Parathyroid adenoma (tissue), 2 donors: ENCODE data around the gene CD163.
"Not testable (repeated sequence)": the region's sequence is repeated elsewhere in the genome, so short reads cannot be mapped to it uniquely, and the experiment has no call there.

Source experiments
- H2AFZ ChIP-seq: fragments of 300-600 bp; sonication (generic); one replicate; pipeline ENCODE4 v1.7.0; 2017; ENCODE audit warnings: antibody characterized with exemption, mild to moderate bottlenecking
- H3K27ac ChIP-seq: fragments of 300-600 bp; sonication (generic); one replicate; pipeline ENCODE4 v1.7.0; 2017
- H3K27me3 ChIP-seq: fragments of 300-600 bp; sonication (generic); one replicate; pipeline ENCODE4 v1.7.0; 2017; ENCODE audit warnings: low read length; ENCODE audit not compliant: control insufficient read depth, insufficient read depth
- H3K36me3 ChIP-seq: fragments of 300-600 bp; sonication (generic); one replicate; pipeline ENCODE4 v1.7.0; 2017; ENCODE audit warnings: low read length; ENCODE audit not compliant: control insufficient read depth, insufficient read depth
- H3K4me1 ChIP-seq: fragments of 300-600 bp; sonication (generic); one replicate; pipeline ENCODE4 v1.7.0; 2017; ENCODE audit warnings: control low read depth
- H3K4me2 ChIP-seq: fragments of 300-600 bp; sonication (generic); one replicate; pipeline ENCODE4 v1.7.0; 2017; ENCODE audit warnings: low read length
- H3K4me3 ChIP-seq: fragments of 300-600 bp; sonication (generic); one replicate; pipeline ENCODE4 v1.7.0; 2017; ENCODE audit warnings: low read depth, low read length
- H3K79me2 ChIP-seq: fragments of 300-600 bp; sonication (generic); one replicate; pipeline ENCODE4 v1.7.0; 2017; ENCODE audit warnings: control low read depth
- H3K9ac ChIP-seq: fragments of 300-600 bp; sonication (generic); one replicate; pipeline ENCODE4 v1.7.0; 2017; ENCODE audit warnings: mild to moderate bottlenecking
- H3K9me3 ChIP-seq: fragments of 300-600 bp; sonication (generic); one replicate; pipeline ENCODE4 v1.7.0; 2017; ENCODE audit warnings: low read length; ENCODE audit not compliant: control insufficient read depth
- TF ChIP-seq, protein P1 (sequence below): fragments of 300-600 bp; sonication (generic); IDR thresholded peaks from one replicate; pipeline ENCODE4 v1.7.0; 2017; ENCODE audit warnings: antibody characterized with exemption, mild to moderate bottlenecking
- donor health status: primary hyperparathyroidism.

The CD163 gene

DNA sequence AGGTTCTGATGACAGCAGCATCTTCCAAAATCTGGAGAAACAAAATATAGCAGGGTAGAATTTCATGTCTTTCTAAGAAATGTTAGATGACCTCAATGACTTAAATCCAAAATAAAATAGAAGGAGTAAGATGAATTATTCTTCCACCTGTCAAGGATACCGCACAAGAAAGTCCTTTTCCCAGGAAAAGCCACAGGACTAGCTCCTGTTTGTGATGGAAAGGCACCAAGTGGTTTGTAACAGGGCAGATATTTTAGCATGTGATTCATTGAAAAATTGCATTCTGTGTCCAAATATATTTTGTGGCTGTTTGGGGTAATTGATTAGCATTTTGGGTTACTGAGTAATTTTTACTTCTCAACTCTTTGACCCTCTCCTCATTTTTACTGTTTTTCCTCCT is 62.4 kb downstream of the CD163 start:
- Histone ChIP-seq H3K9ac (no peak overlapping the region), H3K4me1 (no peaks in the 10 kb centered on the region), H3K27me3 (no peaks in the 10 kb centered on the region), H3K36me3 (no peaks in the 10 kb centered on the region), H3K27ac (no peak overlapping the region), H3K4me2 (no peak overlapping the region), H2AFZ (no peak overlapping the region), H3K79me2 (no peaks in the 10 kb centered on the region), H3K4me3 (no peak overlapping the region), H3K9me3 (no peaks in the 10 kb centered on the region)
- TF ChIP-seq, protein P1, sequence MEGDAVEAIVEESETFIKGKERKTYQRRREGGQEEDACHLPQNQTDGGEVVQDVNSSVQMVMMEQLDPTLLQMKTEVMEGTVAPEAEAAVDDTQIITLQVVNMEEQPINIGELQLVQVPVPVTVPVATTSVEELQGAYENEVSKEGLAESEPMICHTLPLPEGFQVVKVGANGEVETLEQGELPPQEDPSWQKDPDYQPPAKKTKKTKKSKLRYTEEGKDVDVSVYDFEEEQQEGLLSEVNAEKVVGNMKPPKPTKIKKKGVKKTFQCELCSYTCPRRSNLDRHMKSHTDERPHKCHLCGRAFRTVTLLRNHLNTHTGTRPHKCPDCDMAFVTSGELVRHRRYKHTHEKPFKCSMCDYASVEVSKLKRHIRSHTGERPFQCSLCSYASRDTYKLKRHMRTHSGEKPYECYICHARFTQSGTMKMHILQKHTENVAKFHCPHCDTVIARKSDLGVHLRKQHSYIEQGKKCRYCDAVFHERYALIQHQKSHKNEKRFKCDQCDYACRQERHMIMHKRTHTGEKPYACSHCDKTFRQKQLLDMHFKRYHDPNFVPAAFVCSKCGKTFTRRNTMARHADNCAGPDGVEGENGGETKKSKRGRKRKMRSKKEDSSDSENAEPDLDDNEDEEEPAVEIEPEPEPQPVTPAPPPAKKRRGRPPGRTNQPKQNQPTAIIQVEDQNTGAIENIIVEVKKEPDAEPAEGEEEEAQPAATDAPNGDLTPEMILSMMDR, result no peak

DNA sequence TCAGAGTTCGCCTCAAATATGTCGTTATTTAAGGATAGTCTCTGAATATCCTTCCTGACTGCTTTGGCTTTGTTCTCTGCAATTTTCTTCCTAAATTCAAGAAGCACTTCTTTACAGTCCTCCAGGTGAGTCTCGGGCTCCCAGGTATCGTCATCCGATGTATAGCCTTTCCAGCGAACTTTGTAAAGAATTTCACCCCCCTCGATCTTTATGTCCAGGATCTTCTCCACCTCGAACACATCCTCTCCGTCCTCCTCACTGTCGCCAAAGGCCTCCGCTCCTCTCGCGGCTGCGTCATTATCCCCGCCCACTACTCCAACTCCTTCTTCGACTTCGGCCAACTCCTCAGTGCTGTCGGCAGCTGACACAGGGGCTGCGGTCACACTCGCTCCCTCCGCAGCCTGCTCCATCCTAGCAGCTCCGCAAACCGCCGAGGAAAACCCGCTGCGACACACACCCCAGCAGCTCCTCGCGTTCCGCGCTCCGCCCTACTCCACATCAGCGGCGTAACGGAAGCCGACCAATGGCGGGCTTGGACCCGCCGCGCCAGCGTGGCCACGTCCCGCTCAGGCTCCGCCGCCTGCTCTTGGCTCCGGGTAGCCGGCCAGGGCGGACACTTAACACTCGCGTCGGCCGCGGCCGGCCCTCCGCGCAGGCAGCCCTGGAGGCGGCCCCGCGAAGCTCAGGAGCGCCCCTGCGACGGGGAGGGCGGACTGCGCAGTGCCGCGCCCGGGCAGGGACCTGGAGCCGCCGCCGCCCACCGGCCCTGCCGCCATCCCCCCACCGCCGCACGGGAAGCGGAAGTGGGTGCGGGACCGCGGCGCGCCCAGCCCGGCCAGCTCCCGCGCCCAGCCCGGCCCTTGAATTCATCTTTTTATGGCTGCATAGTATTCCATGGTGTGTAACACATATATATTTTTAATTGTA is 63.7 kb downstream of the CD163 start:
- Histone ChIP-seq H3K27ac (no peak overlapping the region), H3K27me3 (no peaks in the 10 kb centered on the region), H3K36me3 (no peaks in the 10 kb centered on the region), H3K4me1 (no peaks in the 10 kb centered on the region), H3K9me3 (no peaks in the 10 kb centered on the region), H3K79me2 (no peaks in the 10 kb centered on the region), H2AFZ (peak overlapping the region; percentile 56), H3K4me2 (peak overlapping the region; percentile 55), H3K4me3 (peak overlapping the region; percentile 46), H3K9ac (no peak overlapping the region)
- TF ChIP-seq, protein P1, result no peak

DNA sequence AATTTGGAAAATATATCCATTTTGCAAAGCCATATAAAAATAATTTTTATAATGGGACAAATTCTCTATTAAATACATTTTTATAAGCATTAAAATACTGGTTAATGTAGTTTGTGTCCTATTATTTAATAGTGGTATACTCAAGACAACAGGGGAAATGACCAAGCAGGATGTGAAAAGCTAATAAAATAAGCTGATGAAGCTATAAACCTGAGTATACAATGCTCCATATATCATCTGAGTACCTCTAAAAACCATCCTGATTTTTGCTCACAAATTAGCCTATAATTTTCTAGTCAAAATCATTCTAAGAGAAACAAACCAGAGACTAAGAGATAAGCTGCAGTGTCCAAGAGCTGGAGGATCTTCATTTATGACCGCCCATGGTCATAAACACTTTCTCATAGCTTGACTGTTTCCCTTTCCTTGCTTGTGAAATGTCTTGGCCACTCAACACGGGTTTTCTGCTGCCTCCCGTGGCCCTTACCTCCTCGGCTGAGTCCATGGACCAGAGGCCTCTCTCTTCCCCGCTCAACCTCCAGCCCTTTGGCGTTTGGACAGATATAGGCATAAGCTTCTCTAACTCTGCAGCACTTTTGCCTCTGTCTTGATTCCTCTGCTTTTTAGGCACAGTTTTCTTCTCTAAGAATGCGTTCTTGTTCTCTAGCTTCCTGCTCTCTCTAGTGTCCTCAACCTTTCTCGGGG is 65.1 kb downstream of the CD163 start:
- H3K27ac ChIP-seq, H3K27me3 ChIP-seq, H2AFZ ChIP-seq, H3K36me3 ChIP-seq, H3K4me2 ChIP-seq, H3K9ac ChIP-seq, H3K79me2 ChIP-seq, H3K4me3 ChIP-seq, H3K9me3 ChIP-seq, H3K4me1 ChIP-seq: not testable (repeated sequence)

DNA sequence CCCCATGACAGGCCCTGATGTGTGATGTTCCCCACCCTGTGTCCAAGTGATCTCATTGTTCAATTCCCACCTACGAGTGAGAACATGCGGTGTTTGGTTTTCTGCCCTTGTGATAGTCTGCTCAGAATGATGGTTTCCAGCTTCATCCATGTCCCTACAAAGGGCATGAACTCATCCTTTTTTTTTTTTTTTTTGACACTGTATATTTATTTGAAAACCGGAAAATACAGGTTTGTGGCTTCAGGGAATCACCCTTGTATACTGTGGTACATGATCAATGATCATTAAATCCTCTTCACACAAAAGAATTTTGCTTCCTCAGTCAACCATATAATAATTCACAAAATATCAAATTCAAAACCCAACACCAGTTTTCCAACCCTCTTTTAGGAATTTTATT is 66.1 kb downstream of the CD163 start:
- H3K9ac ChIP-seq, H3K9me3 ChIP-seq: not testable (repeated sequence)

DNA sequence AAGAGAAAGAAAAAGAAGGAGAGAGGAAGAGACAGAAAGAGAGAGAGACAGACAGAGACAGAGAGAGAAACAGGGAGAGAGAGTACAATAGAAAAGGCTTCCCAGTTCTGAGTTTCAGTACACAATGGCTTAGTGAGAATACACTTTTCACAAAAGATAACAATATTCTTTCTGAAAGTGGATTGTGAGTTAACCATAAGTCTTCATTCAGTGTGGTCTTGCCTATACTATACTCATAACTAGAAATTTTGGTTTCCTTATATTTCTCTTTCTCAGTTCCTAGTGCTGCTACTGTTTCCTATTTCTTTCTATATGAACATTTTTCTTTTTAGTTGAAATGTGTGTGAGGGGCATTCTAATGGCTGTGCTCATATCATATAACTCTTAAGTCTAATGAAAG is 68.9 kb downstream of the CD163 start:
- Histone ChIP-seq H3K4me3 (no peak overlapping the region), H3K4me2 (no peak overlapping the region), H3K36me3 (no peaks in the 10 kb centered on the region), H3K27ac (no peak overlapping the region), H3K4me1 (no peaks in the 10 kb centered on the region), H3K27me3 (no peaks in the 10 kb centered on the region), H2AFZ (no peak overlapping the region), H3K79me2 (no peaks in the 10 kb centered on the region), H3K9me3 (no peaks in the 10 kb centered on the region), H3K9ac (no peak overlapping the region)
- TF ChIP-seq, protein P1, result no peak

More for the DNA sequence above, 66.1 kb downstream of the CD163 start:
- not testable (repeated sequence) for H3K4me3 ChIP-seq, H2AFZ ChIP-seq, H3K4me2 ChIP-seq, H3K27me3 ChIP-seq, H3K27ac ChIP-seq, H3K79me2 ChIP-seq, H3K36me3 ChIP-seq, H3K4me1 ChIP-seq
